DMS 273 (cell line): ENCODE measurements around the gene LYL1.

Experiments
- DNase-seq: peaks from one replicate; lab custom pipeline; 2025; ENCODE audit not compliant: unreplicated experiment; lab: John Stamatoyannopoulos, UW

LYL1 gene

GRCh38 chr19:13058951-13059660, 43.6 kb downstream of the LYL1 start:
- DNase-seq = peak; percentile 35

GRCh38 chr19:13057744-13058143, 44.9 kb downstream of the LYL1 start:
- DNase-seq = peak; percentile 52

GRCh38 chr19:13057147-13057572, 45.5 kb downstream of the LYL1 start:
- DNase-seq = no peak

DNA sequence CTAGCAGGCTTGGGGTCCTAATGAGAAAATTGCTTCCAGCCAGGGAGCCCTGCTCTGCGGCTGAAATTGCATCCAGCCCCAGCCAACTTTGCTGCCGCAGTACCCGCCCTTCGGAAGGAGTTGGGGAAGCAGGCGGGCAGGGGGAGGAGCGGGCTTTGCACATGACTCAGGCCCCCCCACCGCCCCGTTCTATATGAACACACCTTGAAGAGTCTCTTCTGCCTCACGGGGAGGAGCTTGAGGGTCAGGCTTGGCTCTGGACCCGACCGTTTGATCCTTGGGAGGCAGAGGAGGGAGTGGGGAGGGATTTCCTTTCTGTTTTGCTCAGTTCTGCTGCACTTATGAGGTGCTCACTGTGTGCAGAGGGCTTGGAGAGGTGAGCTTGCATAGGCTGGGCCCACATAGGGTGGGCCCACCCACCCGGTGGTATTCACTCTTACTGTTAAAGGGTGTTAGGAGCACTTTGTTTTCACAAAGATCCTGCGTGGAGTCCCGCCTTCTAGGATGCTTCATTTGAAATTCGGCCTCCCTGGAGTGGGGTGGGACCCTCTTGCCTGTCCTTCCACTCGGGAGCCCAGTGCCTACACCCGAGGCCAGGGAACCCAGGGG, 46.5 kb downstream of the LYL1 start:
- no peak for DNase-seq

DNA sequence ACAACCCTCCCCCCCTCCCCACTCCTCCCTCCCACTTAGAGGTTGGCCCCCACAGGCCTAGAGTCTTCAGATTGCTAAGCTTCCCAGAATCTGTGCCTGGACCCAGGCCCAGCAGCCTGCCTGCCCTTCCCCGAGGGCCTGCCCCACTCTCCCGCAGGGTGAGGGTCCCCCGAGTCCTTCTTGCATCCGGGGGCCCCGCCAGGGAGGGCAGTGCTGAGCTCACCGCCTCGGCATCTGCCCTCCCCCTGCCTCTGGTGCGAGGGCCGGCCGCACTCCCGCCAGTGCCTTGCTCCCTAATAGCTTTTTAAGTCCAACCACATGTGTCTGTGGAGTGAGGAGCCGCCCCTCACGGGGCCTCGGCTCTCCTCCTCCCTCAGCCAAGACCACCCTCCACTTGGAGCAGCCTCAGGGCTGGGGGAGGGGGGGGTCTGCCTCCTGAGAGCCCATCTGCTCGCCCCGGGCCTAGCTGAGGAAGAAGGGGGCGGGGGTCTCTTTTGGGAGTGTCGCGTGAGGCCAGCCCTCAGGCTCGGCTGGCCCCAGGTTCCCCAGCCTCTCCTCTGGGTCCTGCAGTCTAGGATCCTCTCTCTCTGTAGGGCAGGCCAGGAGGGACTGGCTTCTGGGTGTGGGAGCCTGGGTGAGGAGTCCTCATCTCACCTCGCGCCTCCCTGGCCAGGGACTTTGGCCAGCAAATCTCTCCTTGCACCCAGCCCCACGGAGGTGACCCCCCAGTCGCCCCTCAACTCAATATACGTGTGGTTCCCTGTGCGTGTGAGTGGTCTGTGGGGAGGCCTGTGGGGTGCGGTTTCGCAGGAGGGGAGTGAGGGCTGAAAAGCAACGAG, 47.2 kb downstream of the LYL1 start:
- peak; percentile 52 for DNase-seq

DNA sequence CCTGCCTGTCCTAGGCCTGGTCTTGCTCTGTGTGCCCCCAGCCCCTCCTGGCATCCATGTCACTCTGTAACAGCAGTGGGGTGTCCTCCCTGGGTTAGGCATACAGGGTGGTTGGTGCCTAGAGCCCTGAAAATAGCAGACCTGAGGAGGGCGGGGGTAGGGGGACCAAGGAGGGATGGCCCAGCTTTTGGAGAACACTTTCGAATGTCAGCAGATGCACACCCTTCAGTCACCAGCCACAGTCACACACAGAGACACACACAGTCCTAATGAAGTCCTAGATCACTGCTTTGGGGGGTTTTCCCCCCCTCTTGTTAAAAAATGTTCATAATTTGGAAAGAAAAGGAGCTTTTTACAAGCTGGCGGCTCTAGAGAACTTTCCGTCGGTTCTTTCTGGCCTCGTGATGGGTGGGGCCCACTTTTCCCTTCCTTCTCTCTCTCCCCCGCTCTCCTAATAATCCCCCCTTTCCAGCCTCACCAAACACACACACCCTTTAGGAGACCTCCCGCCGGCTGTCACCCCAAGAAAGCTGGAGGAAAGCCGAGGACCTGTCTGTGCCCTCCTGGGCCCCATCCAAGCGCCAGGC, 47.9 kb downstream of the LYL1 start:
- no peak for DNase-seq

- DNase-seq = peak; percentile 29
Measured at GRCh38 chr19:13053761-13054625, 48.7 kb downstream of the LYL1 start.

GRCh38 chr19:13053238-13053637, 49.4 kb downstream of the LYL1 start:
- DNase-seq = no peak

GRCh38 chr19:13052447-13053175, 50.0 kb downstream of the LYL1 start:
- no peak for DNase-seq

GRCh38 chr19:13051557-13052165, 51.0 kb downstream of the LYL1 start:
- peak; percentile 80 for DNase-seq

GRCh38 chr19:13050274-13050673, 52.4 kb downstream of the LYL1 start:
- DNase-seq = no peak
